ENCODE measurements around the gene CTSW.
A peak's percentile ranks its signal among the peaks of the same experiment; 100 is the strongest.

CTSW gene

DNA sequence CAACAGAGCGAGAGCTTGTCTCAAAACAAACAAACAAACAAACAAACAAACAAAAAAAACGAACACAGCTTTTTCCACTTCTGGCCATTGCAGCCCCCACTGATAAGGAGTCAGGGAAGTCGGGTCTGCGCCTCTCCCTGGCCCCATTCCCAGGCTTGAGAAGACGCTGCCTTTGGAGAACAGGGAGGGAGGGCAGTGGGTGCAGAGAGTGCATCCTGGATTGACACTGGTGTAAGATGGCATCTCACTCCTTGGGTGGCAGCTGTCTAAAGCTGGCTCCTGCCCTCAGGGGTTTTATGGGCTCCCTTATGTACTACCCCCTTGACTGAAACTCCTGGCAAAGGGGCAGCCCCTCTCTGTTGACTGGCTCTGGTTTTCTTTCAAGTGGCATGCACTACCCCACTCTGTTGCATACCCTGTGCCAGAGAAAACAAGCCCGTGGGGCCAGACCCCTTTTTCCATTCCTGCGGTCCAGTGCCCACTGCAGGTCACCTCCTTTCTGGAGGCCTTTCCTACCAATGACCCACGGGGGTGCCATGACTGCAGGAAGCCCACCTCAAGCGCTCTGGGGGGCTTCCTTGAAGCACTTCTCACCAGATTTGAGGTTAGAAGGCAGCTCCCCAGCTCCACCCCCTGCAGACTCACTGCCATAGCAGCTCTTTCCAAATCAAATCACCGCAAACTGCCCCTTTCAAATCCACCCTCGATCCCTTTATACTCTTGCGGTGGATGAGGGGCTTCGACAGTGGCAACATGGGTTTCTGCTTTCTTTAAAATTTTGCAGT lies 52.3 kb downstream of the CTSW start:
- Histone ChIP-seq H3K9me3 (ENCODE audit: severe bottlenecking) (no peaks in the 10 kb centered on the region), H3K36me3 (ENCODE audit: low read depth) (no peaks in the 10 kb centered on the region)
- TF ChIP-seq, protein P1, sequence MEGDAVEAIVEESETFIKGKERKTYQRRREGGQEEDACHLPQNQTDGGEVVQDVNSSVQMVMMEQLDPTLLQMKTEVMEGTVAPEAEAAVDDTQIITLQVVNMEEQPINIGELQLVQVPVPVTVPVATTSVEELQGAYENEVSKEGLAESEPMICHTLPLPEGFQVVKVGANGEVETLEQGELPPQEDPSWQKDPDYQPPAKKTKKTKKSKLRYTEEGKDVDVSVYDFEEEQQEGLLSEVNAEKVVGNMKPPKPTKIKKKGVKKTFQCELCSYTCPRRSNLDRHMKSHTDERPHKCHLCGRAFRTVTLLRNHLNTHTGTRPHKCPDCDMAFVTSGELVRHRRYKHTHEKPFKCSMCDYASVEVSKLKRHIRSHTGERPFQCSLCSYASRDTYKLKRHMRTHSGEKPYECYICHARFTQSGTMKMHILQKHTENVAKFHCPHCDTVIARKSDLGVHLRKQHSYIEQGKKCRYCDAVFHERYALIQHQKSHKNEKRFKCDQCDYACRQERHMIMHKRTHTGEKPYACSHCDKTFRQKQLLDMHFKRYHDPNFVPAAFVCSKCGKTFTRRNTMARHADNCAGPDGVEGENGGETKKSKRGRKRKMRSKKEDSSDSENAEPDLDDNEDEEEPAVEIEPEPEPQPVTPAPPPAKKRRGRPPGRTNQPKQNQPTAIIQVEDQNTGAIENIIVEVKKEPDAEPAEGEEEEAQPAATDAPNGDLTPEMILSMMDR (IDR thresholded peaks at IDR 0.05; ENCODE audit: poor library complexity, severe bottlenecking), result no peak

DNA sequence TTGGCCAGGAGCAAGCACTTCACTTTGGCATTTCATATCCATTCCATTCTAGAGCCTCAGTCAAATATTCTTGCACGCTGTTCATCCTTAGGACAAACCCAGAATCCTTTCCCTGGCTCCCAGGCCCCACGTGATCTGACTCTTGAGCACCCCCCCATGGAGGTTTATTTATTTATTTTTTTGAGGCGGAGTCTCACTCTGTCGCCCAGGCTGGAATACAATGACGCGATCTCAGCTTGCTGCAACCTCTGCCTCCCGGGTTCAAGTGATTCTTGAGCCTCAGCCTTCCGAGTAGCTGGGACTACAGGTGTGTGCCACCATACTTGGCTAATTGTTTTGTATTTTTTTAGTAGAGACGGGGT lies 52.9 kb downstream of the CTSW start:
- no peaks in the 10 kb centered on the region for H3K4me1 ChIP-seq (ENCODE audit: insufficient read depth, poor library complexity, severe bottlenecking)
- DNase-seq (ENCODE audit: low spot score) (no peak), ATAC-seq (ENCODE audit: low read depth) (no peak)
- TF ChIP-seq, protein P1 (IDR thresholded peaks at IDR 0.05; ENCODE audit: poor library complexity, severe bottlenecking), result peak; percentile 26
- H3K4me3 ChIP-seq (ENCODE audit: severe bottlenecking), result no peak overlapping the region
- no peaks in the 10 kb centered on the region for H3K9me3 ChIP-seq (ENCODE audit: severe bottlenecking)
- no peak overlapping the region for H3K27ac ChIP-seq (ENCODE audit: poor library complexity, severe bottlenecking)
- no peaks in the 10 kb centered on the region for H3K27me3 ChIP-seq (ENCODE audit: insufficient read depth, poor library complexity, severe bottlenecking)
- no peaks in the 10 kb centered on the region for H3K36me3 ChIP-seq (ENCODE audit: low read depth)

More for the DNA sequence above, 52.3 kb downstream of the CTSW start:
- DNase-seq (ENCODE audit: low spot score), result no peak
- Histone ChIP-seq H3K4me1 (ENCODE audit: insufficient read depth, poor library complexity, severe bottlenecking) (no peaks in the 10 kb centered on the region), H3K27ac (ENCODE audit: poor library complexity, severe bottlenecking) (no peak overlapping the region), H3K27me3 (ENCODE audit: insufficient read depth, poor library complexity, severe bottlenecking) (no peaks in the 10 kb centered on the region), H3K4me3 (ENCODE audit: severe bottlenecking) (no peak overlapping the region)
- ATAC-seq (ENCODE audit: low read depth), result peak; percentile 26; the same call in 1 of the 3 replicates
